GM12872 (cell line): ENCODE data around the gene CYRIA.

Experiments
- TF ChIP-seq, protein P1 (sequence below): IDR thresholded peaks from 3 replicates; pipeline ENCODE4 v1.5.1; 2011; ENCODE audit warnings: low read depth, mild to moderate bottlenecking, low read length, moderate library complexity; ENCODE audit not compliant: insufficient read depth

The CYRIA gene

DNA sequence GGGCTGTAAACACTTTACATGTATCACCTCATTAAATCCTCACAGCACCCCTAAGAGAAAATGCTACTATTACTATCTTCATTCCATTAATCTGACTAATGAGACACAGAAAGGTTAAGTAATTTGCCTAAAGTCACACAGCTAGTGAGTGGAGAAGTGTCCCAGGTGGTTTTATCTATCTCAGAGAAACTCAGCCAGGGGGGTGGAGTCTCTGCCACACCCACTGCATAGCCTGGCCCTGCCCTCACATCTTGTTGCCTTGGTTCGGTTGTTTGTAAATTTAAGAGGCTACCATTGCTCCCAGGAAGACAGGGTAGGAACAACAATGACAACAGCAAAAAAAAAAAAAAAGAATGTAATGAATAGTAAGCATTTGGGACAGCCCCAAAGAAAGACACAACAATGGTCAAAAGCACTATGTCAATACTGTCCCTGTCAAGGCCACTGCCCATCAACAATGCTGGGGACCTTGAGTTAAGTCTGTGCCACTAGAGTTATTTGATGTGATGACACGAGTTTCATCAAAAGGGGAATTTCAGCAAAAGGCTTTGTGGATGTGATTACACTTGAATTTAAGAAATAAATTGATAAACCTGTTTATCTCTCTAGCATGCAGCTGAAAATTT lies 17.5 kb downstream of the CYRIA start:
- TF ChIP-seq, protein P1, sequence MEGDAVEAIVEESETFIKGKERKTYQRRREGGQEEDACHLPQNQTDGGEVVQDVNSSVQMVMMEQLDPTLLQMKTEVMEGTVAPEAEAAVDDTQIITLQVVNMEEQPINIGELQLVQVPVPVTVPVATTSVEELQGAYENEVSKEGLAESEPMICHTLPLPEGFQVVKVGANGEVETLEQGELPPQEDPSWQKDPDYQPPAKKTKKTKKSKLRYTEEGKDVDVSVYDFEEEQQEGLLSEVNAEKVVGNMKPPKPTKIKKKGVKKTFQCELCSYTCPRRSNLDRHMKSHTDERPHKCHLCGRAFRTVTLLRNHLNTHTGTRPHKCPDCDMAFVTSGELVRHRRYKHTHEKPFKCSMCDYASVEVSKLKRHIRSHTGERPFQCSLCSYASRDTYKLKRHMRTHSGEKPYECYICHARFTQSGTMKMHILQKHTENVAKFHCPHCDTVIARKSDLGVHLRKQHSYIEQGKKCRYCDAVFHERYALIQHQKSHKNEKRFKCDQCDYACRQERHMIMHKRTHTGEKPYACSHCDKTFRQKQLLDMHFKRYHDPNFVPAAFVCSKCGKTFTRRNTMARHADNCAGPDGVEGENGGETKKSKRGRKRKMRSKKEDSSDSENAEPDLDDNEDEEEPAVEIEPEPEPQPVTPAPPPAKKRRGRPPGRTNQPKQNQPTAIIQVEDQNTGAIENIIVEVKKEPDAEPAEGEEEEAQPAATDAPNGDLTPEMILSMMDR, result no peak

GRCh38 chr2:16645775-16646559 lies 19.7 kb downstream of the CYRIA start:
- TF ChIP-seq, protein P1, result no peak

DNA sequence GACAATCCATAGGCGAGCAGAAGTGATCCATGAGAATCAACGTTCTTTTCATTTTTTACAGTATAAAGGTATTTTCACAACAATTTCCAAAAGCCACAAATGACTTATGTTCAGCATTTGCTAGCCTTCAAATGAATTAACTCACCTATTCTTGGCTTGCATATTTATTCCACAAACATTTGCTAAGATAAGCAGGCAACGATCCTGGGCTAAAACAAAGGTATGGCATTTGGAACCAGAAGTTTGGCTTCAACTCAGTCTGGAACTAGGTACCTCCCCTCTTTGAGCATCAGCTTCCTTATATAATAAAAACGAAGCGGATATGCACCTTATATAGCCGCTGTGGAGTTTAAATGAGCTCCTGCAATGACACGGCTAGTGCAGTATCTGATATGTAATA lies 20.5 kb downstream of the CYRIA start:
- TF ChIP-seq, protein P1, result no peak

- TF ChIP-seq, protein P1, result no peak
Measured at GRCh38 chr2:16644221-16644925, 21.3 kb downstream of the CYRIA start.

- TF ChIP-seq, protein P1, result no peak
Measured at GRCh38 chr2:16643099-16643498, 22.5 kb downstream of the CYRIA start.

- TF ChIP-seq, protein P1, result no peak
Measured at GRCh38 chr2:16642088-16642487, 23.5 kb downstream of the CYRIA start.

DNA sequence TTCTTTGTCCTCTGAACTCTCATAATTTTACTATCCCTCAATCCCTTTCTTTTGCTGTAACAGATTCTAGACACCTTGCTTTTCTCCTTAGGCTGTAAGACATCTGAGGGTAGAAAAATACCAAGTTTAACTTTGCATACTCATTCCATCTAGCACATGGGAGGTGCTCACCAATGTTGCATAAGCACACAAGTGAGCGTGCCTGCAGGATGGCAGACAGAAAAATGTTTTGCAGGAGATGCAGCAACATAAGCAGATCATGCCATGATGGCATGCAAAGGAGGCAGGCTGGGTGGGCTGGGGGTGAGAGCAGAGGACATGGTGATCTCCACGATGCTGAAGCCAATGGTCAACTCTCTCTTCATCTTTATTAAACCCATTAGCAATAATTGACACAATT lies 24.1 kb downstream of the CYRIA start:
- TF ChIP-seq, protein P1, result no peak
